CD4-positive, alpha-beta T cell treated with Interleukin-21 for 1 hour (primary cell): ENCODE measurements around the gene SERPINE1.

ENCODE experiments used
- DNase-seq: peaks from one replicate; pipeline ENCODE4 v3.0.0-alpha.2; 2020

SERPINE1 gene

DNA sequence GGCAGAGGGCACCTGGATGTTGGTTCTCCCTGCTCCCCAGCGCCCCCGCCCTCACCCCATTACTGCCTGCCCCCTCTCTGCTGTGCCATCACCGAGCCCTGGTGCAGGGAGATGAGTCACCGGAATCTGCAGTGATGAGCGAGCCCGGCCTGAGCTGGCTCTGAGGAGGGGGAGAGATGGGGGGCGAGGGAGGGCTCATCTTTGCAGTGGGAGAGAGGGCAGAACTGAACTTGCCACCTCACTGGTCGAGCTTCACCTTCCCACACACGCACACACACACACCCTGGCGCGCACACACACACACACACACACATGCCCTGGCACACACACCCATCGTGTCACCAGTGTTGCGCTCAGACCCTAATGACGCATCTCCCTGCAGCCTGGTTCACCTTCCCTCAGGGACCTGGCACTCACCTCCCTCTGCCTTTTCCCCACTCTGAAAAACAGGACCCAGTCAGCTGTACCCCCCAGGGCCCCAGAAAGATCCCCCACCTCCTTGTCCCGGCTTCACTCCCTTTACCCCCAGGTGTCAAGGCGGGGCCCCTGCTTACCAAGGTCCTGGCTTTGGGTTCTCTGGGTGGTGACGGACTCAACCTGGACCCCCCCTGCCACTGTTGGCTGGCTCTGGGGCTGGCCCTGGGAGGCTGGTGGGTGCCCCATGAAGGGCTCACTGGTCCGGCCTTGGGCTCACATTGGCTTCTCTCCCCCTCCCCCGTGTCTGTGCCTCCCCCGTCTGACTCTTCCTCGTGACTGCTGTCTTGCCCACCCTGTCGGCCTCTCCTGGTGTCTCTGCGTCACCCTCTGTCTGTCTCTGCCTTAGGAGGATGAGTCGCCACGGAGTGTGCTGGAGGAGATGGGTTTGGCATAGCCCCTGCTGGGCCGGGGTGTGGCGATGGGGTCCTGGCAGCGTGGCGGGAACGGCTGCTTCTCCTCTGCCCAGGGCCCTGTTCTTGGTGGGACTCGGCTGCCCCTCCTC is 33.1 kb downstream of the SERPINE1 start:
- DNase-seq, result no peak

DNA sequence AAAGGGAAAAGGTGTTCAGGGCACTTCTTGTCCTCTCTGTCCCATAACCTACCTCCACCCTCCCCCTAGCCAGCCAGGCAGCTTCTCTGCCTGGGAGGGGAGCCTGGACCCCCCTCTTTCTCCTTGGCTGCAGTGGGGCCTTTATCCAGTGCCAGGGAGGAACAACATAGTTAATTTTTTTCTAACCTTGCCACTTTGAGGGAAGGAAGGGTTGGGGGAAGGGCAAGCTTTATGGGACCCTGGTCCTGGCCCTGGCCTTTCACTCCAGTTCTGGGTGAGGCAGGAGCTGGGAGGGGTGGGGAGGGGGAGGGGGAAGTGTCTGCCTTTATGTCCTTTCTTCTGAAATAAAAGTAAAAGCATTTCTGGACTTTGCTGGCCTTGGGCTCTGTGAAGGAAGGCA is 34.0 kb downstream of the SERPINE1 start:
- DNase-seq, result no peak

DNA sequence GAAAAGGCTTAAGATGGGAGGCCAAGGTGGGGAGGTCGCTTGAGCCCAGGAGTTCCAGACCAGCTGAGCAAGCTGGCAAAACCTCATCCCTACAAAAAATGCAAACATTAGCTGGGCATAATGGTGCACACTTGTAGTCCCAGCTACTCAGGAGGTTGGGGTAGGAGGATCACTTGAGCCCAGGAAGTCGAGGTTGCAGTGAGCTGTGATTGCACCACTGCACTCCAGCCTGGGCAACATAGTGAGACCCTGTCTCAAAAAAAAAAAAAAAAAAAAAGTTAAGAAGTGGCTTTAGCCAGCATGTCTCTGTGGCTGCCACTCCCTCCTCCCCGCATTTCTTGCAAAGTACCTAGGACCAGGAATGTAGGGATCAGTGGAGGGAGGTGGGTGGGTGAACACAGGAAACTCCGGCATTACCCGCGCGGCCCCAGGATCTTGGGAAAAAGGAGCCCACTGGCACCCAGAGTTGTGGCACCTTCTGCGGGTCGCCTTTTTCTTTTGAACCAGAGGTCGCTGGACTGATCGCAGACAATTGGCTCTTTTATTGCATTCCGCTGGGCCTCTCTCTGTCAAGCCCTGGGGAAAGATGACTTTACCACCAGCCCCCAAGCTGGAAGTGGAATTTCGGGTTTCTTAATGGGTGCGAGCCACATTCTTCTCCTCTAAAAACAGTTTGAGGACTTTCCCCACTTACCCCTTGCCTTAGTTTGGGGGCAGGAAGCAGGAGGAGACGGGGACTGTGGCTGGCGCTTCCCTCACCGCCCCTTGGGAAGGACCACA is 35.0 kb downstream of the SERPINE1 start:
- DNase-seq, result no peak

DNA sequence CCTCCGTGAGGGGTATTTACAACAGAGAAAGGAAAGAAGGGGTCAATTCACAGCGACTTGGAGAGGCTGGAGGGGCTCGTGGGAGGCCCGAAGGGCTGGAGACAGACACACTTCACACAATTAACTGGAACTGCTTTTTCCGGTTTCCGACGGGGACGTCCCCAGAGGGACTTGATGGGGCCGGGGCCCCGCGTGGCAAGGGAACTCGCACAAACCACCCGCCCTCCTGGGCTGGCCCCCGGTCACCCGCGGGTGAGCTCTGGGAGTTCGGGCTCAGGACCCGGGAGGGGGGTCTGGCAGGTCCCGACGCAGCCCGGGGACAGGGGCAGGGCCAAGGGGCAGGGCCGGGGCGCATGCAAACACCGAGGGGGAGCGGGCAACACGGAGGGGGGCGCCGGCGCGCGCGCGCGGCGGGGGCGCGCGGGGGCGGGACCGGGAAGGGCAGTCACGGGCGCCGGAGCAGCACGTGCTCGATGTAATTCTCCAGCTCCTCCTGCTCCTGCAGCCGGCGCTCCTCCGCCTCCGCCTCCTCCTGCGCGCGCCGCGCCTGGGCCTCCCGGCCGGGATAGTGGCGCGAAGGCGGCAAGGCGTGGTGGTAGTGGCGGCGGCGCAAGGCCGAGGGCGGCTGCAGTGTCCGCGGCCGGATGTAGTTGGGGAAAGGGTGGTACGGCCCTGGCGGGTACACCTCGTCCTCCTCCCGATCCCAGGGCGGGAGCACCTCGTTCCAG is 35.8 kb downstream of the SERPINE1 start:
- DNase-seq, result no peak

DNA sequence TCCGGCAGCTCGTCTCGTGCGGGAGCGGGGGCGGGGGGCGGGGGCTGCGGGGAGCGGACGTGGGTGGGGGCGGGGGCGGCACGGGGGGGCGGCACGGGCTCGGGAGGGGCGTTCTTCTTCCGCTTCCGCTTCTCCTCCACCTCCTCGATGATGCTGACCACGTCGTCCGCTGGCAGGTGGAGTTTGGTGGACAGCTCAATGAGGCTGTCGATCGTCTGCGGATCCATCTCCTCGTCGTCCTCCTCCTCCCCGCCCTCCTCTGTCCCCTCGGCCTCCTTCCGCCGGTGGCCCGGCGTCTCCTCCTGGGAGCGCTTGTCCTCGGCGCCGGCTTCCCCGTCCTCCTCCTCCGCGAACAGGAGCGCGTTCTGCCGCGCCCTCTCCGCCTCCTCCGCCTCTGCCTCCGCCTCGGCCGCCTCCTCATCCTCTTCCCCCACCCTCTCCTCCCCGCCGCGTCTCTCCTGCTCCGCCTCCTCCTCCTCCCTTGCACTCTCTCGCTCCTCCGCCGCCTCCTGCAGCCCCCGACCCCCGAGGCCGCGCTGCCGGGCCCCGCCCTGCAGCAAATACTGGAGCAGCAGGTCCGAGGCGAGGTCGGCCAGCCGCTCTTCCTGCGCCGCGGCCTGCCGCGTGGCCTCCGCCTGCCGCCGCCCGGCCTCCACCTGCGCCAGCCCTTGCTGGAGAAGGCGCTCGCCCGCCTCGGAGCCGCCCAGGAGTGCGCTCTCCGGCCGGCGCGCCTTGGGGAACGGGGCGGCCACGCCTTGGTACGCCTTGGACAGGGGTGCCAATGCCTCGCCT is 36.6 kb downstream of the SERPINE1 start:
- DNase-seq, result no peak

DNA sequence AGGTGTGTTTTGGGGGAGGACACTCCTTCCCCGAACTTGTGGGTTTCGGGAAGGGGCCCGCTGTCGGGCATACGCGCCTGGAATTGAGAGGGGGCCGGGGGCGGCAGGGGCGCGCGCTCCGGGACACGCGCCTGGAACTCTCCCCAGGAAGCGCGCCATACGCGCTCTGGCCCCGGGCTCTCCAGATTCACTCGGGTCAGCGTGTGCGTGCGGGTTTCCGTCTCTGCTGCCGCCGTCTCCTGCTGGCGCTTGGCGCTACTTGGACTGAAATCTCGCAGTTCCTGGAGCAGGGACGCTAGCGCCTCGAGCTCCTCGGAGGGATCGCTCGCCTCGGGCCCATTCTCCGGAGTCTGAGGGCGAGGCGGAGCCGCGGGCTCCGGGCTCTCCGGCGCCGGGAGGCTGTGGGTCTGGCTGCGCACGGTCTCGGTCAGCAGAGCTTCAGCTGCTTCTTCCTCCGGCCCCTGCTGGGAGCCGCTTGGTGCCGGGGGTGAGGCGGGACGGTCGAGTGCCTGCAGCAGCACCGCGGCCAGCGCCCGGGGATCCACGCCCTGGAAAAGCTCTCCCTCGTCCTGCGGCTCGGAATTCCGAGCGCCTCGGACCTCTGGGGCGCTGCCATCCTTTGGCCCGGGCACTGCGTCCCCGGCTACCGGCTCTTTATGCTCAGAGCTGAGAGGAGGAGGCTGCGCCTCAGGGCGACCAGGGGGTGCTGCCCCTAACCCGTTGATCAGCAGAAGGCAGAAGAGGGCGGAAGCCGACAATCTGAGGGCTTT is 37.4 kb downstream of the SERPINE1 start:
- no peak for DNase-seq

DNA sequence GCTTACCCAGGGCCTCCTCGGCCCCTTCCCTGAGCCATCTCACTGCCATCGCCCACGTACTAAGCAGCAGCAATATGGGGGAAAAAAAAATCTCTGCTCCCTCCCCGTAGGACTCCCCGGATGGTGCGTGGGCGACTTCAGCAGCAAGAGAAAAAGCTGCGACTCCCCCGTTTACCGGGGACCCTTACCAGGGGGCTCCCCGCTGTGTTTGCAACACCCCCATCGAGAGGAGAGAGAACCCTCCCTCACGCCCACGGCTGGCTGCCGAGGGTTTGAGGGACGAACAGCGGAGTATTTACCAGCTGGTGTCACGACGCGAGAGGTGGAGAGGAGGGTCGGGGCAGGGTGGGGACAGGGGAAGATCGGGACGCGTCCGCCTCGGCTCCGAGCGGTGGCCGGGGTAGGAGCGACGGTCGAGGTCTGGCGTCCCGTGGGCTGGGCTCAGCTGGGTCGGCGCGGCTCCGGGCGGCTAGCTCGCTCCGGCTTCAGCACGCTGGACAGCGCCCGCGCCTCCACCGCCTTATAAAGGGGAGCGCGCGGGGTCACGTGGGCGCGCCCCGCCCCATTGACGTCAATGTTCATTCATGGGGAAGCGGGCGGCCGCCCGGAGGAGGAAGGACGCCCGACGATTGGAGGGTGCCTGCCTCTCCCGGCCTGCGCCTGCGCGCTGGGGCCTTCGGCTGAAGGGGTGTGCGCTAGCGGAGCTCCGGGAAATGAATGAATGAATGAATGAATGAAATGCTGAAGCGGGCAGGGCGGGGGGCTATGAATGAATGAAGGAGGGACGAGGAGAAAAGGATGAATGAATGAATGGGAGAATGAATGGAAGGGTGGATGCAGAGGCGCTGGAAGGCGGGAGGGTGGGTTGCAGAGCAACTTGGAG is 38.4 kb downstream of the SERPINE1 start, which contains the start of gene VGF:
VGF (minus strand) TSS at position 495 of the 883 bp plus-strand sequence. CDS start 726 bp downstream, outside the sequence.
- DNase-seq, result peak; percentile 93

DNA sequence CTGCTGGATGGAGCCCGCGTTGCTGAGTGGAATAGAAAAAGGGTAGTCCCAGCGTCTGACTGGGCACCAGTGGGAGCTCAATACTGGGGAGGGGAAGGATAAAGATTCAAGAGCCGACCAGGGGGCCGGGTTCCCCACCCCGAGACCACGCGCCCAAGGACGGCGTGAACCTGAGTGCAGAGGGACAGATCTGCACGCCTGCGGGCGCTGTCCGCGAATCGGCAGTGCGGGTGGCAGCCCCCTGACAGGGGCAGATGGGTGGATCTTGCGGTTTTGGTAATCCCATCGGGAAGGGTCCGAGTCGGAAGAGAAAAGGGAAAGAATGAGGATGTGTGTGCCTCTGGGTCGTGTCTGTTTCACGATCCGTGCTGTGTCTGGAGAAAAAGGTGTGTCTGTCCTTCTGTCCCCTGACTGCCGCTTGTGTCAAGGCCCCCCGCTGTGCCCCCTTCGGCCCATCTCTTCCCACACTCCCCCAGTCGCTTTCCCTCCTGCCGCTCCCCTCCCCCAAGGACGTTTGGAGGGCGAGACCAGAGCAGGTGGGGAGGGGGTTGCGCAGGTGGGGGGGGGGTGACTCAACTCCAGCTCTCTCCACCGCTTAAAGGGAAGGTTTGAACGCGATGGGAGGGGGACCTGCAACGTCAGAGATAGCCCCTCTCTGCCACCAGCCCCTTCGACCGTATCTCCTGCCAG is 39.2 kb downstream of the SERPINE1 start:
- no peak for DNase-seq

DNA sequence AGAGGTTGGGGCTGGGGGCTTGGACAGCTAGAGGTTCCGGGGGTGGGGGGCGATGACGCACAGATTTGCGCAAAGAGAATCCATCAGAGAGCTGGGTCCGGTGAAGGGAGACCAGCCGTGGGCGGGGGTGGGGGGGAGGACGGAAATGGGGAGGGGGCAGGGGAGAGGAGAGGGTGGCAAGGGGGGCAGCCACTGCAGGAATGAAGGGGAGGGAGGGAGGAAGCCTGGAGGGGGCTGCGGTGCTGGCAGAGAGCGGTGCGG is 39.7 kb downstream of the SERPINE1 start:
- no peak for DNase-seq

DNA sequence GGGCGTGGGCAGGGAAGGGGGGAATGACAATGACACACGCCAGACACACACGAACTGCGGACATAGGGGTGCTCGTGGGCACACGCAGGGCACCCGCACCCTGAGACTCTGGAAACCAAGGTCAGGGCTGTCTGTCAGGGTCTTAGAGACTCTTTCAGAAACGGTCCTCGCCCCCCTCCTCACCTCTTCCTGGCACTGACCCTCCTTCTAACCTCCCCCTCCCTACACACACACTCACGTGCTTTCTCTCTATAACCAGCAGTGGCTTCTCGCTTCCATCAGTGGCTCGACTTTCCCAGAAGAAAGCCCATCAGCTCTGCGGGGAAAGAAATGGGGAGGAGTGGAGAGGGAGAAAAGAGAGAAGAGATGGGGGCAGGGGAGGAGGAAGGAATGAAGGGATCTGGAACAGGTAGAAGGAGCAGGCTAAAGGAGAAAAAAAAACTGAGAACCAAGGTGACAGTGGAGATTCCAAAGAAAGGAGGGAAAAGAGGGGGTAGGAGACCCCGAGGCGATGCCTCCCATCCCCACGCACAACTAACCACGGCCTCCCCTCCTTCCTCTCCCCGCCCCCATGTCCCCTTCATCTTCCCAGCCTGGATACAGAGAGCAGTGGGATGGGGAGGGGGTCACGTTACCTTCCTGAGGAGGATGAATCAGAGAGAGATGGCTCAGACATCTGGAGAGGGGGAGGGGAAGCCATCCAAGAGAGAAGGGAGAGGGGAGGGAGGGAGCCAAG is 40.2 kb downstream of the SERPINE1 start:
- DNase-seq, result no peak

DNA sequence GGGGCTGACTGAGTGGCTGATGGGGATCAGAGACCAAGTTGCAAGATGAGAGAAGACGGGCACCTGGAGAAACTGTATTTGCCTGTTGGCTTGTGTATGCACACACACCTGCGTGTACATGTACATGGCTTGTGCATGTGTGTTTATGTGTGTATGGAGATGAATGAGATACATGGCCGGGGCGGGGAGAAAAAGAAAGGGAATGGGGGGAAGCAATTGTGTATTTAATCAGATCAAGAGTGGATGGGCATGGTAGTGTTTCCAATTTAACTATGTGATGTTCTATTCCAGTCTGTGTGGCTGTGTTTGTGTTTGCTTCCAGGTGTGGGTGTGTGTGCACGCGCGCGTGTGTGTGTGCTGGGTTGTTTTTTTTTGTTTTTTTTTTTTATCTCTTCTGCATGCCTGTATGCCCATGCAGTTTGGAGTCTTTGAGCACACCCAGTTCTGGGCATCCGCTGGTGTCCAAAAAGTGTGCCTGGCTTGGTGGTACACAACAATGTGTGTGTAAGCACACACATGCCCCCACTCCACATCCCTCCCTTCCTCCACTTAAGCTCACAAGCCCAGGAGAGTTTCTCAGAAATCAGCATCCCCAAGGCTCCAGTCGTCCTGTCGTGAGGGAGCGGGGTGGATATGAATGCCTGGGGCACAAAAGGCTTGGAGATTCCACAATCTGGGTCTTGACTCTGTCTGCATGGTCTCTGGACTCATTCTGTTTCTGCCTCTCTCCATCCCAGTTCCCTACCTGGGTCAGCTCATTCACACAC is 40.9 kb downstream of the SERPINE1 start:
- no peak for DNase-seq

DNA sequence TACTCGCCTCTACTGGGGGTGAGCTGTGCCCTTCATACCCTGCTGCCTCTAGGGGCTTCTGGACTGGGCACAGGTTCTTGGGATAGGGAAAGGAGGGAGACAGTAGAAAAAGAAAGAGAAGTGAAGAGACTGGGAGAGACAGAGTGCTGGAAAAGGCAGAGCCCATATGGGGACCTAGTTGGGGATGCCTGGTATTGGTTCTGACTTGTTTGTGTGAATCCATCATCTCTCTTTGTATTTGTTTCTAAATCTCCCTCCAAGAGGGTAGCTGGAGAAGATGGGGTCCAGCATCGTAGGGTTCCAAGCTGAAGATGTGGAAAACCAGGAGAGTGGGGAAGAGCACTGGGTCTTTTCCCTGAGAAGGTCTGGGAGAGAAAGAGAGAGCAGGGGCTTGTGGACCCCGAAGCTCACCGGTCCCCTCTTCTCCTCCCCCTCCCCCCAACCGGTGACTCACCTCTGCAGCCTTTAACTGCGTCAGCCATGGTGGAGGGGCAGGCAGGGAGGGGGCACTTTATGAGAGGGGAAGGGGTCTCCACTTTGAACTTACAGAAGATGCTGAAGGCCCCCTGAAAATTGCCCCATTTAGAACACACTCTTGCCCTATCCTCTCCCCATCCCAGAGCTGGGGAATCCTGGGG is 41.6 kb downstream of the SERPINE1 start:
- DNase-seq, result no peak

DNA sequence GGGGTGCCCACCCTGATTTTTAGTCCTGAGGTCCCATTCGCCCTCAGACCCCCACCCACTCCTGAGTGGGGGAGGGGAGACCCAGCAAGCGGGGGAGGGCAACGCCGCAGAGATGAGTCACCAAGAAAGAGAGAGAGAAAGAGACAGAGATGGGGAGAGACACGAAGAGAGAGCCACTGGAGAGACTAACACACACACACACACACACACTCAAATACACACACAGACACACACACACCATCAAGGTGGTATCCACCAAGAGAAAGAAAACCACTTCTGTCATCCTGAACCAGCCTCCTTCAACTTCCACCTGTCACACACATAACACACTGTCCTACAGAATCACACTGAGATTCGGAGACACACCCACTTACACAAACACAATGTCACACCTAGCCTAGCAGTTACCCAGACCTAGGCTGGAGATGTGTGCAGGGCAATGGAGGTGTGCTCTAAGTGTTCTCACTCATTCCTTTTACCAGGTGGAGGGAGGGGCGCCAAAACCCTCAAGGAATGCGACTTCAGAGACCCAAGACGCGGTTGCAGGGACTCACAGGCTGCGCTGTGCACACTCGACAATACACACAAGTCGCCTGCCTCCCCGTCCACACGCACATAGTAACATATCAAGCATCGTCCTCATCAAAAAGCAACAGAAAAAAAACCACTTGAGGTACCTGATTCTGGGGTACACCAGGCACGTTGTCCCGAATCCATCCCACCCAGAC is 42.4 kb downstream of the SERPINE1 start:
- no peak for DNase-seq

DNA sequence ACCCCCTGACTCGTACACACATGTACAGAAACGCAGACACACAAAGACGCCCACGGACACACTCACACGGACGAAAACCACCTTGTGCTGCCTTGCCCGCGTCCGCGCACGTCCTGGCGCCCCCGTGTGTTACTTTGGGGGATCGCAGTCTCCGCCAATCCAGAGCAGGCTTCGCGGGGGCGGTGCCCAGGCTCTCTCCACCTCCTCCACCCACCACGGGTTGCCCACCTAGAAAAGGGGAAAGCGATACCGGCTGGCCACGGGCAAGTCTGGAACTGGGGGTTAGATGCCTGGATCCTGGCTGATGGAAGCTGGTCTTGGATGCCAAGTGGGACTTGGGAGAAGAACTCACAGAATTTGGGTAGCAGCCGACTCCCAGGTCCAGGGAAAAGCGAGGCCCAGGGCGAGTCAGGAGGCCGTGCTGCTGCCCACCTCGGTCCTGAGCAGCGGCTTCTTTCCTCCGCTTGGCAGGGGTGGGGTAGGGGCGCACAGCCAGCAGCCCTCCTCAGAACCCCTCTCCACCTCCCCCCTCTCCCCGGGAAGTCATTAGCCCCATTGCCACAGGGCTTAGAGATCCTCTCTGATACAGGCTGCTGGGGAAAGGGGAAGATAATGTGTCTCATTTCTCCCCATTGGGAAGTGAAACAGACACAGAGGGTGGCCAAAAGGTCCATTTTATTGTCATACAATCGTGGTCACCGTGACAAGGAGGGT is 43.1 kb downstream of the SERPINE1 start:
- peak; percentile 84 for DNase-seq

DNA sequence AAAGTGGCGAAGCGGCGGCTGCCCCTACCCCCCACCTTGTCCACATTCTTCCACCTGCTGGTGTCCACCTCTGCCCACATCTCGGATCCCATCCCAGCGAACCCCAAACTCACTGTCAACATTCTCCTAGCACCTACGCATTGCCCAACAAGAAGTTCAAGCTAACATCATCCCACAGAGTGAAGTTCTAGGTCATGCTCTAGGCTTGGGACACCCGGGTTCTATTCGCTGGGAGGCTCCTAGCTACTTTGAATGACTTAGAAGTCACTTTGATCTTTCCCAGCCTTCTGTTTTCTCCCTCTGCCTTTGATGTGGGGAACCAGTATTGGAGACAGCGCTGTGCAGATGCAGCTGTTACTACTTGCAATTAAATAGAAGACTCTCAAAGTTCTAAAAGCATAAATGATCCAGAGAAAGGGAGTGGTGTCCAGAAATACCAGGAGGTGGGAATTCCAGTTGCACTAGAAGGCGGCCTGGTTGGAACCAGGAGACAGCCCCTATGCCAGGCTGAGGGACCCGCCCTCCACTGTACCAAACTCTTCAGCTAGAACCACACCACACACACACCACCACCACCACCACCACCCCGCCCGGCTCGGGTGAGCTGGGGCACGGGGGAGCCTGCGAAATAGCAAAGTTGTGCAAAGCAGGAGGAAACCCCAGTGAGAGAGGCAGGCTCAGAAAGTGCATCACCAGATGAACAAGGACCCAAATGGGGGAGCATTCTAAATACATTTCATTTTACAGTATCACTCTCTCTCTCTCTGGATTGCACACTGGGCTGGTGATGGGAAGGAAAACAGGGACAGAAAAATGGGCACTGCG is 43.9 kb downstream of the SERPINE1 start:
- DNase-seq, result no peak

DNA sequence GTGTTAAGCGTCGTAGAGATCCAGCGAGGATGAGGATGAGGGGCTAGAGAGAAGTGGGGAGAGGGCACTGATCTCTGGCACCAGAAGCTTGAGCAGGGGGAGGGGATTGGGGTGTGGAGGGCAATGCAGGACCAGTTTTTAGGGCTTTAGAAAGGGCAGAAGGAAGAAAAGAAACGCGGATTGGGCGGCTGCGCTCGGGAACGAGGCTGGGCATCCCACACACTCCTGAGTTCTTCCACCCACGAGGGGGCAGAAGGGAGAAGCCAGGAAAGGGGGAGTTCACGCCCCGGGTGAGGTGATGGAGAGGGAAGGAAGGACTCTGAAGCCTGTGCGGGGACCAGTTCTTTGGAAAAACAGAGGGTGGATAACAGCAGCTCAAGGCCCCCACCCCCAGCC is 44.5 kb downstream of the SERPINE1 start:
- no peak for DNase-seq
